Astrocyte (in vitro differentiated cells and primary cell): ENCODE data around the gene NPR1. TPM values are rescaled to one million over a fixed set of nuclear protein-coding genes. Genes with fewer than 3 reads are reported as not detected.

ENCODE experiments used
- DNase-seq: peaks from one replicate; pipeline ENCODE4 v3.0.0-alpha.2; 2010; ENCODE audit warnings: low read depth
- FAIRE-seq: peaks from 2 replicates; lab custom pipeline; 2011; peaks lifted over from hg19 to GRCh38; lab: Jason Lieb, UNC
- H2AFZ ChIP-seq: 2 replicates; pipeline ENCODE4 v1.6.0; 2012; ENCODE audit warnings: low read depth, low read length, inconsistent platforms
- H3K27ac ChIP-seq: 2 replicates; pipeline ENCODE4 v1.5.1; 2011; ENCODE audit warnings: low read depth, low read length, inconsistent platforms
- H3K27me3 ChIP-seq: 2 replicates; pipeline ENCODE4 v1.6.0; 2011; ENCODE audit warnings: low read length, inconsistent platforms; ENCODE audit not compliant: insufficient read depth
- H3K36me3 ChIP-seq: 2 replicates; pipeline ENCODE4 v1.5.1; 2011; ENCODE audit warnings: low read length, inconsistent platforms; ENCODE audit not compliant: insufficient read depth
- H3K4me1 ChIP-seq: 2 replicates; pipeline ENCODE4 v1.5.1; 2011; ENCODE audit warnings: low read length, inconsistent platforms; ENCODE audit not compliant: insufficient read depth
- H3K4me2 ChIP-seq: 2 replicates; pipeline ENCODE4 v1.6.0; 2012; ENCODE audit warnings: low read length, inconsistent platforms
- H3K4me3 ChIP-seq: 2 replicates; pipeline ENCODE4 v1.5.1; 2011; ENCODE audit warnings: low read depth, mild to moderate bottlenecking, low read length, inconsistent platforms; ENCODE audit not compliant: insufficient read depth
- H3K79me2 ChIP-seq: 2 replicates; pipeline ENCODE4 v1.6.0; 2012; ENCODE audit warnings: mild to moderate bottlenecking, low read length, inconsistent platforms; ENCODE audit not compliant: insufficient read depth
- H3K9ac ChIP-seq: 2 replicates; pipeline ENCODE4 v1.6.0; 2012; ENCODE audit warnings: mild to moderate bottlenecking, low read length, inconsistent platforms
- H3K9me3 ChIP-seq: 2 replicates; pipeline ENCODE4 v1.5.1; 2012; ENCODE audit warnings: low read depth, mild to moderate bottlenecking, low read length, inconsistent platforms; ENCODE audit not compliant: insufficient read depth
- H4K20me1 ChIP-seq: 2 replicates; pipeline ENCODE4 v1.6.0; 2012; ENCODE audit warnings: low read length, inconsistent platforms; ENCODE audit not compliant: insufficient read depth
- H3K27ac Mint-ChIP-seq: one replicate; pipeline ENCODE4 v1.8.0; 2021; ENCODE audit warnings: mild to moderate bottlenecking, mixed read lengths; ENCODE audit not compliant: unreplicated experiment
- H3K27me3 Mint-ChIP-seq: one replicate; pipeline ENCODE4 v1.8.0; 2021; ENCODE audit warnings: low read depth, mixed read lengths; ENCODE audit not compliant: unreplicated experiment
- H3K36me3 Mint-ChIP-seq: one replicate; pipeline ENCODE4 v1.8.0; 2021; ENCODE audit warnings: low read depth, mixed read lengths; ENCODE audit not compliant: unreplicated experiment
- H3K4me1 Mint-ChIP-seq: one replicate; pipeline ENCODE4 v1.8.0; 2021; ENCODE audit warnings: low read depth, mixed read lengths; ENCODE audit not compliant: unreplicated experiment
- H3K4me3 Mint-ChIP-seq: one replicate; pipeline ENCODE4 v1.8.0; 2021; ENCODE audit warnings: mild to moderate bottlenecking, moderate library complexity, mixed read lengths; ENCODE audit not compliant: unreplicated experiment
- H3K9me3 Mint-ChIP-seq: one replicate; pipeline ENCODE4 v1.8.0; 2021; ENCODE audit warnings: mild to moderate bottlenecking, mixed read lengths; ENCODE audit not compliant: unreplicated experiment
- EZH2 ChIP-seq: IDR thresholded peaks from 2 replicates; pipeline ENCODE4 v1.6.1; 2012; ENCODE audit warnings: mild to moderate bottlenecking, low read length, inconsistent platforms; ENCODE audit not compliant: insufficient read depth
- total RNA-seq: library from RNA; stranded (reverse); gene quantifications from 2 replicates; pipeline ENCODE4 v1.2.1, GENCODE V29; 2021
- TF ChIP-seq, protein P1 (sequence below): IDR thresholded peaks from 2 replicates; pipeline ENCODE4 v1.5.1; 2011; ENCODE audit warnings: low read depth, mild to moderate bottlenecking, inconsistent platforms, low read length, moderate library complexity; ENCODE audit not compliant: insufficient read depth

Gene NPR1
- total RNA-seq, 1 donor from 2014 or later = 0.11 TPM

GRCh38 chr1:153646672-153647345 lies 31.7 kb upstream of the NPR1 start:
- peak overlapping the region; percentile 34 for H3K27ac Mint-ChIP-seq
- no peak for FAIRE-seq
- H3K4me3 Mint-ChIP-seq = no peak overlapping the region
- Histone ChIP-seq H2AFZ (no peak overlapping the region), H3K4me3 (no peak overlapping the region), H3K4me1 (no peaks in the 10 kb centered on the region), H3K79me2 (peaks cover 26% of the 10 kb centered on the region), H3K4me2 (no peak overlapping the region), H3K9me3 (no peaks in the 10 kb centered on the region), H3K9ac (no peak overlapping the region), H3K27ac (no peak overlapping the region), H3K36me3 (peaks cover 42% of the 10 kb centered on the region), H4K20me1 (peaks cover 37% of the 10 kb centered on the region), H3K27me3 (no peaks in the 10 kb centered on the region)
- TF ChIP-seq, protein P1, sequence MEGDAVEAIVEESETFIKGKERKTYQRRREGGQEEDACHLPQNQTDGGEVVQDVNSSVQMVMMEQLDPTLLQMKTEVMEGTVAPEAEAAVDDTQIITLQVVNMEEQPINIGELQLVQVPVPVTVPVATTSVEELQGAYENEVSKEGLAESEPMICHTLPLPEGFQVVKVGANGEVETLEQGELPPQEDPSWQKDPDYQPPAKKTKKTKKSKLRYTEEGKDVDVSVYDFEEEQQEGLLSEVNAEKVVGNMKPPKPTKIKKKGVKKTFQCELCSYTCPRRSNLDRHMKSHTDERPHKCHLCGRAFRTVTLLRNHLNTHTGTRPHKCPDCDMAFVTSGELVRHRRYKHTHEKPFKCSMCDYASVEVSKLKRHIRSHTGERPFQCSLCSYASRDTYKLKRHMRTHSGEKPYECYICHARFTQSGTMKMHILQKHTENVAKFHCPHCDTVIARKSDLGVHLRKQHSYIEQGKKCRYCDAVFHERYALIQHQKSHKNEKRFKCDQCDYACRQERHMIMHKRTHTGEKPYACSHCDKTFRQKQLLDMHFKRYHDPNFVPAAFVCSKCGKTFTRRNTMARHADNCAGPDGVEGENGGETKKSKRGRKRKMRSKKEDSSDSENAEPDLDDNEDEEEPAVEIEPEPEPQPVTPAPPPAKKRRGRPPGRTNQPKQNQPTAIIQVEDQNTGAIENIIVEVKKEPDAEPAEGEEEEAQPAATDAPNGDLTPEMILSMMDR = no peak
- TF ChIP-seq EZH2 = no peak
- DNase-seq = no peak
- H3K9me3 Mint-ChIP-seq = no peaks in the 10 kb centered on the region
- H3K36me3 Mint-ChIP-seq = peaks cover 22% of the 10 kb centered on the region
- no peaks in the 10 kb centered on the region for H3K27me3 Mint-ChIP-seq
- H3K4me1 Mint-ChIP-seq = peaks cover 2% of the 10 kb centered on the region

DNA sequence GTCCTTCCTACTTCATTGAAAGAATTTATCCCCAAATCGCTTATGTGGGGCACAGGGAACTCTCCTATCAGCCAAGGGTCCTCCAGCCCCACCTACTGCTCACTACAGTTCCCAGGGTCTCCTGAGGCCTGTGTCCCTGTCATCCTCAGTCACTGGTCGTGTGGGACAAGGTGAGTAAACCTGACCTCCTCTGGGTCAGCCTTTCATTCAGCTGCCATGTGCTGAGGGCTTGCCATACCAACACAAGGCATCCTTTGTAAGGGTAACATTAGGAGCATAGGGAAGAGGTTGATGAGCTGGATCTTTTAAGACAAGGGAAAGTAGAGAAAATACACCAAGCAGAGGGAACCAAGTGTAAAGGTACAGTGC lies 31.2 kb upstream of the NPR1 start:
- no peak overlapping the region for H3K9ac ChIP-seq
- TF ChIP-seq EZH2 = no peak
- TF ChIP-seq, protein P1 = no peak
- no peaks in the 10 kb centered on the region for H3K9me3 ChIP-seq
- peak overlapping the region; percentile 54 for H3K4me3 Mint-ChIP-seq
- no peak overlapping the region for H3K27ac ChIP-seq
- H3K4me1 ChIP-seq = no peaks in the 10 kb centered on the region
- peaks cover 37% of the 10 kb centered on the region for H3K36me3 ChIP-seq
- peaks cover 21% of the 10 kb centered on the region for H3K79me2 ChIP-seq
- no peaks in the 10 kb centered on the region for H3K27me3 ChIP-seq
- peaks cover 2% of the 10 kb centered on the region for H3K4me1 Mint-ChIP-seq
- H4K20me1 ChIP-seq = peaks cover 32% of the 10 kb centered on the region
- FAIRE-seq = no peak
- peaks cover 19% of the 10 kb centered on the region for H3K36me3 Mint-ChIP-seq
- H3K27me3 Mint-ChIP-seq = no peaks in the 10 kb centered on the region
- H3K27ac Mint-ChIP-seq = peak overlapping the region; percentile 34
- no peak for DNase-seq
- no peak overlapping the region for H3K4me2 ChIP-seq
- H3K9me3 Mint-ChIP-seq = no peaks in the 10 kb centered on the region
- H2AFZ ChIP-seq = no peak overlapping the region
- H3K4me3 ChIP-seq = no peak overlapping the region

DNA sequence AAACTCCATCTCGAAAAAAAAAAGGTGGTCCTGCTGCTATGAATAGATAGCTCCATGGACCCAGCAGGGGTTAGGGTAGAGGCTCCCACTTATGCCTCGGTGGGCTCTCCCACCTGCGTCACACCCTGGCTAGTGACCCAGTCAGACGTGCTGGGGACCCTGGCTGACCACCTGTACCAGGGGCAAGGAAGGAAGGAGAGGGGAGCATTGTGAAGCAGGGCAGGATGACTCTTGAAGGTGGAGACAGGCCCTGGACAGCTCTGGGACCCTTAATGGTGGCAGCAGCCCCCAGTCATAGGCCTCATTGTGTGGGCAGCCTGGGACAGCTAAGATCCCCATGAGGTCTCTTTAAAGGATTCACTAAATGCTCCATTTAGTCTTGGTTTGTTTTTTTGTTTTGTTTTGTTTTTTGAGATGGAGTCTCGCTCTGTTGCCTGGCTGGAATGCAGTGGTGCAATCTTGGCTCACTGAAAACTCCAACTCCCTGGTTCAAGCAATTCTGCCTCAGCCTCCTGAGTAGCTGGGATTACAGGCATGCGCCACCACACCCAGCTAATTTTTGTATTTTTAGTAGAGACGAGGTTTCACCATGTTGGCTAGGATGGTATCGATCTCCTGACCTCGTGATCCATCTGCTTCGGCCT lies 30.4 kb upstream of the NPR1 start:
- no peak overlapping the region for H2AFZ ChIP-seq
- no peak for DNase-seq
- Mint-ChIP-seq H3K27ac (peak overlapping the region; percentile 83), H3K36me3 (peaks cover 16% of the 10 kb centered on the region), H3K4me3 (peak overlapping the region; percentile 45), H3K4me1 (peaks cover 8% of the 10 kb centered on the region), H3K9me3 (no peaks in the 10 kb centered on the region), H3K27me3 (no peaks in the 10 kb centered on the region)
- H3K27ac ChIP-seq = no peak overlapping the region
- H3K4me3 ChIP-seq = no peak overlapping the region
- H3K9me3 ChIP-seq = no peaks in the 10 kb centered on the region
- H3K79me2 ChIP-seq = peaks cover 15% of the 10 kb centered on the region
- H4K20me1 ChIP-seq = peaks cover 29% of the 10 kb centered on the region
- no peak overlapping the region for H3K4me2 ChIP-seq
- FAIRE-seq = no peak
- no peaks in the 10 kb centered on the region for H3K27me3 ChIP-seq
- H3K4me1 ChIP-seq = peaks cover 4% of the 10 kb centered on the region
- H3K9ac ChIP-seq = no peak overlapping the region
- H3K36me3 ChIP-seq = peaks cover 29% of the 10 kb centered on the region
- TF ChIP-seq, protein P1 = no peak
- no peak for TF ChIP-seq EZH2
